ENCODE results near the gene MAPK9. TPM values are rescaled to one million over a fixed set of nuclear protein-coding genes. Genes with fewer than 3 reads are reported as not detected.
A peak's percentile ranks its signal among the peaks of the same experiment; 100 is the strongest.

MAPK9 gene
- total and polyA plus RNA-seq, 2 experiments from 2014 or later, result 17.8 to 31.3 TPM

- Histone ChIP-seq H2AFZ (no peak within 1 kb of the TSS), H3K4me2 (peak within 1 kb of the TSS; percentile 88), H4K20me1 (ENCODE audit: insufficient read depth, poor library complexity, severe bottlenecking) (no peaks in the 10 kb centered on the region), H3K4me3 (no peak within 1 kb of the TSS), H3K9me3 (ENCODE audit: low read depth) (no peaks in the 10 kb centered on the region), H3K4me1 (ENCODE audit: insufficient read depth) (peaks cover 4% of the 10 kb centered on the region), H3K9me2 (replicated peaks; ENCODE audit: insufficient read depth) (no peaks in the 10 kb centered on the region), H3K79me2 (no peaks in the 10 kb centered on the region), H3K27me3 (peaks cover 18% of the 10 kb centered on the region), H3K36me3 (replicated peaks; ENCODE audit: insufficient read depth, low read depth) (no peaks in the 10 kb centered on the region), H3K27ac (no peak within 1 kb of the TSS)
- peak; percentile 34 for TF ChIP-seq CTCF (IDR thresholded peaks at IDR 0.05; ENCODE audit: poor library complexity)
- TF ChIP-seq EZH2 (IDR thresholded peaks at IDR 0.05; ENCODE audit: borderline replicate concordance), result no peak
- under 1% methylated on average over 21 of the region's 55 CpGs for WGBS (ENCODE audit: low lambda C conversion rate, missing lambda C conversion rate)
- peak; percentile 91 for DNase-seq (ENCODE audit: low spot score)
These were observed 82.7 kb downstream of the MAPK9 start, which contains the start of gene RASGEF1C for GRCh38 chr5:180209137-180209581. RASGEF1C (minus strand) TSS chr5:180209211; CDS start chr5:180138052, 71,159 bp downstream.

- Histone ChIP-seq H3K36me3 (replicated peaks; ENCODE audit: insufficient read depth, low read depth) (no peaks in the 10 kb centered on the region), H2AFZ (no peak overlapping the region)
- DNase-seq (ENCODE audit: low spot score), result peak; percentile 50
These were observed 83.3 kb downstream of the MAPK9 start for GRCh38 chr5:180208435-180209081.

GRCh38 chr5:180208038-180208434, 83.8 kb downstream of the MAPK9 start:
- no peaks in the 10 kb centered on the region for H3K9me3 ChIP-seq (ENCODE audit: low read depth)
- peaks cover 18% of the 10 kb centered on the region for H3K27me3 ChIP-seq
- H3K79me2 ChIP-seq, result no peaks in the 10 kb centered on the region
- H3K4me3 ChIP-seq, result no peak overlapping the region
- H3K27ac ChIP-seq, result no peak overlapping the region
- H3K36me3 ChIP-seq (replicated peaks; ENCODE audit: insufficient read depth, low read depth), result no peaks in the 10 kb centered on the region
- no peak for DNase-seq (ENCODE audit: low spot score)
- H2AFZ ChIP-seq, result no peak overlapping the region
- H3K9me2 ChIP-seq (replicated peaks; ENCODE audit: insufficient read depth), result no peaks in the 10 kb centered on the region
- WGBS (ENCODE audit: low lambda C conversion rate, missing lambda C conversion rate), result 57% methylated on average over 13 of the region's 14 CpGs
- H4K20me1 ChIP-seq (ENCODE audit: insufficient read depth, poor library complexity, severe bottlenecking), result no peaks in the 10 kb centered on the region
- H3K4me1 ChIP-seq (ENCODE audit: insufficient read depth), result peaks cover 4% of the 10 kb centered on the region
- peak overlapping the region; percentile 88 for H3K4me2 ChIP-seq
- TF ChIP-seq EZH2 (IDR thresholded peaks at IDR 0.05; ENCODE audit: borderline replicate concordance), result no peak
- TF ChIP-seq EZH2phosphoT487 (IDR thresholded peaks at IDR 0.05; ENCODE audit: low read depth, severe bottlenecking, unreplicated experiment), result no peak
- no peak for TF ChIP-seq CTCF (IDR thresholded peaks at IDR 0.05; ENCODE audit: poor library complexity)

More at GRCh38 chr5:180208435-180209081, 83.3 kb downstream of the MAPK9 start:
- H4K20me1 ChIP-seq (ENCODE audit: insufficient read depth, poor library complexity, severe bottlenecking), result no peaks in the 10 kb centered on the region
- no peaks in the 10 kb centered on the region for H3K9me3 ChIP-seq (ENCODE audit: low read depth)
- H3K9me2 ChIP-seq (replicated peaks; ENCODE audit: insufficient read depth), result no peaks in the 10 kb centered on the region
- WGBS (ENCODE audit: low lambda C conversion rate, missing lambda C conversion rate), result 13% methylated on average over 29 of the region's 65 CpGs
- peaks cover 18% of the 10 kb centered on the region for H3K27me3 ChIP-seq
- H3K79me2 ChIP-seq, result no peaks in the 10 kb centered on the region
- H3K4me2 ChIP-seq, result peak overlapping the region; percentile 88
- peaks cover 4% of the 10 kb centered on the region for H3K4me1 ChIP-seq (ENCODE audit: insufficient read depth)
- no peak overlapping the region for H3K27ac ChIP-seq
- no peak for TF ChIP-seq EZH2 (IDR thresholded peaks at IDR 0.05; ENCODE audit: borderline replicate concordance)
- TF ChIP-seq EZH2phosphoT487 (IDR thresholded peaks at IDR 0.05; ENCODE audit: low read depth, severe bottlenecking, unreplicated experiment), result no peak
- peak; percentile 2 for TF ChIP-seq CTCF (IDR thresholded peaks at IDR 0.05; ENCODE audit: poor library complexity)
- no peak overlapping the region for H3K4me3 ChIP-seq
